ENCODE data around the gene CCDC137. TPM values are rescaled to one million over a fixed set of nuclear protein-coding genes. Genes with fewer than 3 reads are reported as not detected.

Gene CCDC137
- total RNA-seq, 2 donors from 2014 or later, result 18.5 to 27.7 TPM

DNA sequence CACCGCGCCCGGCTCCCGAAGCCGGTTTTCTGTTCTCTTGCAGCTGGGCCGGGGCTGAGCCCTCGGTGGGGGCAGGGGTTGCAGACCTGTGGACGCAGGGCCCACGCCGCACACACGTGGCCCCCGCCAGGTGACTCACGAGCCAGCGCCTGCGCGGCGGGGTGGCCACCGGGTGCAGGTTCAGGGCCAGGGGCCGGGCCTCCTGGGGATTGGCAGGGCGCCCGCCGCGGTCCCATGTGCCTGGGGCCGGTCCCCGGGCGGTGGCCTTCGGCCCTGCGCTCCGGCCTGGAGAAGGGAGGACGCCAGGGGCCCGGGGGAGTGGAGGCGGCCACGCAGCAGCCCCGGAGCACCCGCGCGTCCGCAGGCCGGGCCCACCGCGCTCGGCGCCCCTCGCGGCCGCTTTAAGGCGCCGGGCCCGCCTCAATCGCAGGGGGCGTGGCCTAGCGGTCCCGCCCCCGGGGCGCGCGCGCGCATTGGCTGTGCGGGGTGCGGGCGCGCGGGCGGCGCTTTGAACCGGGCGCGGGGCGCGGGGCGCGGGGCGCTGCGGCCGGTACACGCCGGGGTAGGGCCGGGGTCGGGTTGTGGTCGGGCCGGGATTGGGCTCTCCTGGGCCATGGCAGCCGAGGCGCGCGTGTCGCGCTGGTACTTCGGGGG lies 45.4 kb downstream of the CCDC137 start, which contains the start of gene SLC25A10:
Gene SLC25A10, plus strand, starts transcription at position 471 of the 654 bp plus-strand sequence. Its CDS starts 143 bp downstream, at position 614.
- no peaks in the 10 kb centered on the region for H3K27me3 ChIP-seq (replicated peaks; ENCODE audit: insufficient read depth)
- peak within 1 kb of the TSS; percentile 64 to 75 for H3K27ac ChIP-seq
- peaks cover 21% of the 10 kb centered on the region for H3K4me1 ChIP-seq (replicated peaks)
- H3K4me3 ChIP-seq, result peak within 1 kb of the TSS; percentile 82 to 93
- under 1% methylated on average over 73 of the region's 89 CpGs for WGBS
- DNase-seq (ENCODE audit: low spot score), result peak; percentile 49
- H3K9me3 ChIP-seq, result no peaks in the 10 kb centered on the region
- TF ChIP-seq POLR2A (IDR thresholded peaks at IDR 0.05) (peak; percentile 21), POLR2AphosphoS5 (IDR thresholded peaks at IDR 0.05) (peak; percentile 51), CTCF (IDR thresholded peaks at IDR 0.05) (peak in 3 of 4 experiments; percentile 7 to 62 (median 50))
- no peaks in the 10 kb centered on the region for H3K36me3 ChIP-seq
- intact Hi-C loops (cut with DNase I), result no loop called here

GRCh38 chr17:81712468-81713003 lies 46.0 kb downstream of the CCDC137 start:
- H3K4me1 ChIP-seq (replicated peaks), result peaks cover 21% of the 10 kb centered on the region
- peak; percentile 27 for DNase-seq (ENCODE audit: low spot score)
- no peaks in the 10 kb centered on the region for H3K36me3 ChIP-seq
- no peaks in the 10 kb centered on the region for H3K9me3 ChIP-seq
- TF ChIP-seq POLR2A (IDR thresholded peaks at IDR 0.05) (no peak), CTCF (IDR thresholded peaks at IDR 0.05) (peak in 2 of 4 experiments; percentile 30 to 38), POLR2AphosphoS5 (IDR thresholded peaks at IDR 0.05) (no peak)
- H3K27ac ChIP-seq, result peak overlapping the region; percentile 64 to 75
- intact Hi-C loops (cut with DNase I), result no loop called here
- peak overlapping the region; percentile 82 to 93 for H3K4me3 ChIP-seq
- WGBS, result 3% methylated on average over 31 of the region's 41 CpGs
- H3K27me3 ChIP-seq (replicated peaks; ENCODE audit: insufficient read depth), result no peaks in the 10 kb centered on the region

GRCh38 chr17:81713004-81713555 lies 46.5 kb downstream of the CCDC137 start:
- TF ChIP-seq POLR2AphosphoS5 (IDR thresholded peaks at IDR 0.05) (no peak), POLR2A (IDR thresholded peaks at IDR 0.05) (no peak), CTCF (IDR thresholded peaks at IDR 0.05) (no peak)
- peak overlapping the region; percentile 64 to 75 for H3K27ac ChIP-seq
- no peaks in the 10 kb centered on the region for H3K36me3 ChIP-seq
- WGBS, result 31% methylated on average over 18 of the region's 18 CpGs
- DNase-seq (ENCODE audit: low spot score), result no peak
- no peaks in the 10 kb centered on the region for H3K9me3 ChIP-seq
- intact Hi-C loops (cut with DNase I), result no loop called here
- peaks cover 21% of the 10 kb centered on the region for H3K4me1 ChIP-seq (replicated peaks)
- H3K27me3 ChIP-seq (replicated peaks; ENCODE audit: insufficient read depth), result no peaks in the 10 kb centered on the region
- peak overlapping the region; percentile 82 to 93 for H3K4me3 ChIP-seq

DNA sequence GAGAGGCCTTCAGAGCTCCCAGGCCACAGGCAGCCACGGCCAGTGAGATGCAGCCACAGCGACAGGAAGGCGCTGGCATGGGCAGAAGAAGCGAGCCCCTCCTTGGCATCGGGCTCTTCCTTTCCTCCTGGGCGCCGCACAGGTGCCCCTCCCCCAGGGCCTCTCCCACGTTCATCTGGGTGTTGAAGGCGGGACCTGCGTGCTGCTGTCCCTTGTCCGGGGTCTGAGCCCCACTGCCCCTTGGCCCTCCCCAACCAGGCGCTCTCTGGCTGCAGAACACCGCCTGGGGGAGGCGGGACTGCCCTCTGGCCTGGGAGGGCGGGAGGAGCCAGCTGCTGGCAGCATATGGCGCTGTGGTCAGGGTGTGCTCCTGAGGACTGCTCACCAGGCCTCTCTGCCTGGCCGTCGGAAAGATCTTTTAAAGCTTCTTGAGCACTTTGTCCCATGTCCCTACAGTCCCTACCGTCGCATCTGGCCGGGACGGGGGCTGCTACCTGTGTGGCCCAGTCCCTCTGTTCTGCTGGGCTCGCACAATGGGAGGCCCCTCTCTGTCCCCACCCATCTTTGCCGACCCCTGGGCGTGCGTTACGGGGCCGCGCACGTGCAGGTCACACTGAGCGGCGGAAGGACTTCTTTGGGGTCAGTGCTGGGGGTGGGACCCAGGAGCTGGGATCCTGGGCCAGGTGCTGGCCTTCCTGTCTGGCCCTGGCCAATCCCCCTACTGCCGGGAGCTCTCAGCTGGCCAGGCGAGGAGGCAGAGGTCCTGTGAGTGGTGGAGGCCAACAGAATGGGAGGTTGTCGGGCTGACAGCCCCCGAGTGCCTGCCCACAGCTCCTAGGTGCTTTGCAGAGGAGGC lies 47.2 kb downstream of the CCDC137 start:
- DNase-seq (ENCODE audit: low spot score), result no peak
- intact Hi-C loops (cut with DNase I), result no loop called here
- Histone ChIP-seq H3K9me3 (no peaks in the 10 kb centered on the region), H3K36me3 (no peaks in the 10 kb centered on the region), H3K27me3 (replicated peaks; ENCODE audit: insufficient read depth) (no peaks in the 10 kb centered on the region), H3K4me3 (peak overlapping the region; percentile 82 to 93), H3K27ac (peak overlapping the region; percentile 64 to 75), H3K4me1 (replicated peaks) (peaks cover 21% of the 10 kb centered on the region)
- TF ChIP-seq POLR2AphosphoS5 (IDR thresholded peaks at IDR 0.05) (no peak), POLR2A (IDR thresholded peaks at IDR 0.05) (peak; percentile 28)
- 59% methylated on average over 36 of the region's 36 CpGs for WGBS

All from prostate gland (tissue), 2 donors.